NCI-H69 (cell line): Measurements from ENCODE around the gene VSIR.

Source experiments
- DNase-seq: peaks from one replicate; lab custom pipeline; 2025; lab: John Stamatoyannopoulos, UW

Gene VSIR

DNA sequence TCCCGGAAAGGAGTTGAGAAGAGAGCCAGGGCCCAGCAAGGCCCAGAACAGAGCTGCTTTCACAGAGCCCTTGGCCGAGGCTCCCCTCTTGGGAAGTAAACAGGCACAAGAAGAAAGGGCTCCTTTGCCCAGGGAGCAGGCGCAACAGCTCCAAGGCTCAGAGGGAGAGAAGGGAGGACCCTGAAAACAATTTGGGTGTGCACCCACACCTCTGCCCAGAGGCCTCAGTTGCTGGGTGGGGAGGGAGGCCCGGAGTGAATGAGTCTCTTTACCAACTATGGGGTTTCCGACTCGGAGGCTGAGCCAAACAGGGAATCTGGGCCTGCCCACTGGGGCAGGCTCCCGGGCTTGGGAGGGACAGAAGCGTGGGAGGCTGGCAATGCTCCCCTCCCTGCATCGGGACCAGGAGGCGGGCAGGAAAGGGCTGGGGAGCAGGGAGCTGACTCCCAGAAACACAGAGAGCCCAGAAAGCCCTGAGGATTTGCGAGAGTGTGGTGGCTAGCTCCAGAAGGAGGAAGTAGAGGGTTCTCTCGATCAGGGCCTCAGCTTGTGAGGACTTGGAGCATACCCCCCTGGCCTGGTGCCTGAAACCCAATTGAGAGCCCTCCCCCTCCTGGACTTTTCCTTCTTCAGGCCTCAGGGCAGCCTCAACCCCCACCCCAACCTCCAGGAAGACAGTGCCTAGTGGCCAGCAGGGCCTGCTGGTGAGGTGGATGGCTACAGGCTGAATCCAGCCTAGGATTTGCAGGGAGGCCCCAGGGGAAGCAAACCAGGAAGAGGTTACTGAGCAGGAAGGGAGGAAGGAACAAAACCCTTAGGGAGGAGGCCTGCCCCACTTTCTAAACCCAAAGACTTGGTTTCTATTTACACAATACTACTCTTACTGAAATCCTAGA is 59.9 kb downstream of the VSIR start:
- peak; percentile 29 for DNase-seq

DNA sequence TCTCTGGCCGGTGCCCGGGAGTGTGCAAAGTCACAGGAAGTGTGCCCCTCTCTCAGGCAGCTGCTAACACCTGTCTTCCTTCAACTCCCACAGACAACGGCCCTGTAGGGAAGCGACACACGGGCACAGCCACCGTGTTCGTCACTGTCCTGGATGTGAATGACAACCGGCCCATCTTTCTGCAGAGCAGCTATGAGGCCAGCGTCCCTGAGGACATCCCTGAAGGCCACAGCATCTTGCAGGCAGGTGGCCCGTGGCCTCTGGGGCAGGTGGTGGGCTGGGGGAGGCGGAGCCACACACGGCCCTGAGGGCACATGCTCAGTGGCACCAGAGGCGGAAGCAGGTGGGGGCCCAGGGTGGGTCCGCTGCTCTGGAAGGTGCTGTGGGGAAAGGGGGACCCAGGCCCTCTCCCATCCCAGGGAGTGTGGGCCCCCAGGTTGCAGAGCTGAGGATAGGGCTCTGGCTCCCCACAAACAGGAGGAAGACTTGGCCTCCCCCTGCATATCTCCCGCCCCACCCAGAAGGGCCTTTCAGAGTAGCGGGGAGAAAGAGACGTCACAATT is 60.7 kb downstream of the VSIR start:
- DNase-seq = no peak

DNA sequence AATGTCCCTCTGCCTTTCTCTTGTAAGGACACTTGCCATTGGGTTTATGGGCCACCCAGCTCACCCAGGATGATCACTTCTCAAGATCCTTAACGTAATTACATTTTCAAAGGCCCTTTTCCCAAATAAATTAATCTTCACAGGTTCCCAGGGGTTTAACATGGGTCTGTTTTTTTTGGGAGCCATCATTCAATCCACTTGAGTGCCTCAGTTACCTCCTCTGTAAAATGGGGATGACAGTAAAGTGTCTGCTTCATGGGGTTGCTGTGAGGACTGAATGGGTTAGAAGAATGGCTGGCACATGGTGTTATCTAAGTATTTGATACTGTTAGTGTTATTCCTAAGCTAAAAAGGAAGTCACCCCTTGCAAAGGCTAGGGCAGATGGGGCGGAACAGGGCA is 61.1 kb downstream of the VSIR start:
- DNase-seq = no peak

GRCh38 chr10:71711052-71711623 is 62.2 kb downstream of the VSIR start:
- peak; percentile 69 for DNase-seq

- no peak for DNase-seq
Observed at GRCh38 chr10:71710519-71710918, 62.8 kb downstream of the VSIR start.

DNA sequence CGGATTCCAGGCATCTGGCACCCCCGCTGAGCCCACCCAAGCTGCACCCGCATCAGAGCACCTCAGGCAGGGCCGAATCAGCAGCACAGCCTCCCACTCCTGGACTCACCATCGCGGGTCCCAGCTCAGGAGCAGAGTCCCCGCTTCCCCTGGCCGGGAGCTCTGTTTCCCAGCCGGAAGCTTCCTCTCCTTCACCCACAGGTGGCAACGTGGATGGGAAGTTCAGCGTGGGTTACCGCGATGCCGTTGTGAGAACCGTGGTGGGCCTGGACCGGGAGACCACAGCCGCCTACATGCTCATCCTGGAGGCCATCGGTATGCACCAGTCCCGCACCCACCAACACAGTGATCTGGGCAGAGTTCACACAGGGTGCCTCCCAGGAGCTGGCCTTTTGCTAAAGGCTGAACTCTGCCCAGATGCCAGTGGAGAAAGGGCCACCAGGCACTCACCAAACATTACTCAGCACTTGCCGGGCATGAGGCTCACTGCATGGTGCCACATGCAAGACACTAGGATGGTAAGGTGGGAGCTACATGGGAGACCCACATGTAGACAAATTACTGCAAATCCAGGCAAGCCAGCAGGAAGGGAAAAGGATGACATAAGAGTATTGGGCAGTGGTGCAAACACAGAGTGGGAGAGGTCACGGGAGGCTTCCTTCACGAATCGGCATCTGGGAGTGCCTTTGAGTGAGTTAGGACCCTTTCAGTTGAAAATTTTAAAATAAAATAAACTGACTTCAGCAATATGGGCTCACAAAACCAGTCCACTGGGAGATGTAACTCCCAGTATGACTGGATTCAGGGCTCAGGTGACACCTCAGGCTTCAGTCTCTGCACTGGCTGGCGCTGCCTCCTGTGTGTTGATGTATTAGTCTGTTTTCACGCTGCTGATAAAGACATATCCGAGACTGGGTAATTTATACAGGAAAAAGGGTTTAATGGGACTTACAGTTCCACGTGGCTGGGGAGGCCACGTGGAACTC is 64.1 kb downstream of the VSIR start:
- DNase-seq = no peak

DNA sequence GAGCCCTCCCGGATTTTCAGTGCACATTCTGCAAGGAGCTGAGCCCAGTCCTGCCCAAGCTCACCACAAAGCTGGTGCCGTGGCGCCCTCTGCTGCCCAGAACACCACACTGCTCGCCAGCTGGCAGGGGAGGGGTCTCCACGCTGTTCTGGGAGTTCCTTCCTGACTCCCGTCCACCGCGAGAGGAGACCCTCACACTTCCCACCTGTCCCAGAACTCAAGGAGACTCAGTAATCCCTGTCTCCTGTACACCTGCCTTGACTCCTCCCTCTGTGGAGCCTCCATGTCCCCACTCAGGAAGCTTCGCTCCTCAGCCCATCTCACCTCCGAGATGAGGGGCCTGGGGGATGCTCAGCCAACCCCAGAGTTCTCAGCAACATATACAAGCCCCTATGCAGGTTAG is 65.0 kb downstream of the VSIR start:
- DNase-seq = peak; percentile 53

DNA sequence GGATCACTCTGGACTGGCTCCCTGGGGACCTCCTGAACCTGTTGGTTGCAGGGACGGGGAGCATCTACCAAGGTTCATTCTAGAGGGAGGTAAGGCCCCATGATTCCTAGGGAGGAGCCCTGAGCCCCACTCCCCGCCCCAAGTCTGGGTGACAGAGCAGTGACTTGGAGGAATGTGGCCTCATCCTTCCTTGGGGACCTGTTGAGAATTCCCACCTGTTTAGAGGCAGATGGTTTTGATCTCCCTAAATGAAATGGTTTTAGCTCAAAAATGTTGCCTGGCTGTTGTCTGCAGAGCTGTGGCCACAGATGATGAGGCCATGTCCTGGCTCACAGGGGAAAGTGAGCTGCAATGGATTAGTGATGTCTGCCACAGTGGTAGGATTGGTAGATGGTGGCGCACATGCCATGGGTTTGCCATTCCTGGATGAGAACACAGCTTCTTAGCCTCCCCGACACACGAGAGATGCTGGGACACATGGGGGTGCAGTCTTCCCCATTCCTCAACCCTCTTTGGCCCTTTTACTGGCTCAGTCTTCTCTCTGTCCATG is 66.0 kb downstream of the VSIR start:
- DNase-seq = no peak

DNA sequence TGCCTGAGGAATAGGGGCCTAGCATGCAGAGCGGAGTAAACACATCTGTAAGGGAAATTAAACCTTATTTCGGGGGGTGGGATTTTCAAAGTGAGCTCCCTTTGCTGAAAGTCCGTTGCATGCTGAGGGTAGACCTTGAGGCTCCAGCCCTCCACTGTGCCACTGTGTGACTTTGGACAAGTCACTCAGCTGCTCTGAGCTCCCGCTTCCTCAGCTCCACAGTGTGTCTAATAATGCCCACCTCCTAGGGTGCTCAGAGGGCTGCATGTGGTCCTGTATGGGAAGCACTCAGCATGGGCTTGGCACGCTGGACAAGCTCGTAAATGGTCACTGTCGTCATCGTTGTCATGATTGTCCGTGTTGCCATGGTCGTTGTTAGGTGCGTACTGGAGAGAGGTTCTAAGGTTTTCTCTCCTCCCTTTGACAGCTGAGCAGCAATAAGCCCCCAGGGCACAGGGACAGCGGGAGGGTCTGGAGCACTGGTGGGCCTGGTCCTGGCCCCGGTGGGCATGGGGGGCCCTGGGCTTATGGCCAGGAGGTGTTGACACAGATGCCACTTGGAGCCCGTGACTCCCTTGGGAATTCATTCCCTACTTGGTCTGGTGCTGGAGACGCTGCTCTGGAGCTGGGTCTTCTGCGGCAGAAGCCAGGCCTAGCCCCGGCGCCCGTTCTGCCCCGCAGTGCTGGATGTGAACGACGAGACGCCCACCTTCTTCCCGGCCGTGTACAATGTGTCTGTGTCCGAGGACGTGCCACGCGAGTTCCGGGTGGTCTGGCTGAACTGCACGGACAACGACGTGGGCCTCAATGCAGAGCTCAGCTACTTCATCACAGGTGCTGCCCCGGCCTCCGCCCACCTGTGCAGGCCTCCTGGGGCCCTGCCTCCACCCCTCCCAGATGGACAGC is 66.9 kb downstream of the VSIR start:
- peak; percentile 22 for DNase-seq

DNA sequence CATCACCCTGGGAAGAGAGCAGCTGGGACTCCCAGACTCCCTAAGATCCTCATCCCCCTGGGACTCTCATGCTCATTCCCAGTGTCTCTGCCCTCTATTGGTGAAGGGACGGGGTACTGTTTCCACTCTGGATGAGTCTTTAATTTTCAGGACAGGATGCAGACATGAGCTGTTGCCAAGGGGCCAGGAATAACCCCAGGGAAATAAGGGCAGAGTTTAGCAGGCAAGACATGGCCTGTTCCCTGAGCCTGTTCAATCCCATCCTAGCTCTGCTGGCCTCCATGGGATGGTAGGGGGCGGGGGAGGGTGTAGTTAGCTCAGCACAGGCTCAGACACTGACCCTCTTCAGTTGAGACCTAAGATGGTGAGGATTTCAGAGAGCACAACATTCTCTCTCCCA is 67.7 kb downstream of the VSIR start:
- DNase-seq = peak; percentile 18

- no peak for DNase-seq
Observed at GRCh38 chr10:71704816-71705215, 68.5 kb downstream of the VSIR start.

DNA sequence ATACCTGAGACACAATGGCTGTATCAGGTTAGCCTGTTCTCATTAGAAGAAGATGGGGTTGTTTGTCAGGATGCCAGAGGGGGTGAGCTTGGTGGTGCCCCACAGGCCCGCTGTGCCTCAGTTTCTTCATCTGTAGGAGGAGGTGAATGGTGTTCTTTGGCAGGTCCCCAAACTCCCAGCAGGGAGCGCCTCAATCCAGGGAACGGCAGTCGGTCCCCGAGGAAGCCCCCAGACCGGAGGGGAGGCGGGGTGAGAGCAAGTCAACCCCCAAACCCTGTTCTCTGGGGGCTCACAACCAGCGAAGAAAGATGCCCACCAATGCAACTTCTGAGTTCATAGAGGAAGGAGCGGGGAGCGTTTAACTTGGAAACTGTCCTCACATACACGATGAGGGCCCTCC is 69.7 kb downstream of the VSIR start:
- no peak for DNase-seq

- no peak for DNase-seq
Observed at GRCh38 chr10:71701496-71702132, 71.7 kb downstream of the VSIR start.

DNA sequence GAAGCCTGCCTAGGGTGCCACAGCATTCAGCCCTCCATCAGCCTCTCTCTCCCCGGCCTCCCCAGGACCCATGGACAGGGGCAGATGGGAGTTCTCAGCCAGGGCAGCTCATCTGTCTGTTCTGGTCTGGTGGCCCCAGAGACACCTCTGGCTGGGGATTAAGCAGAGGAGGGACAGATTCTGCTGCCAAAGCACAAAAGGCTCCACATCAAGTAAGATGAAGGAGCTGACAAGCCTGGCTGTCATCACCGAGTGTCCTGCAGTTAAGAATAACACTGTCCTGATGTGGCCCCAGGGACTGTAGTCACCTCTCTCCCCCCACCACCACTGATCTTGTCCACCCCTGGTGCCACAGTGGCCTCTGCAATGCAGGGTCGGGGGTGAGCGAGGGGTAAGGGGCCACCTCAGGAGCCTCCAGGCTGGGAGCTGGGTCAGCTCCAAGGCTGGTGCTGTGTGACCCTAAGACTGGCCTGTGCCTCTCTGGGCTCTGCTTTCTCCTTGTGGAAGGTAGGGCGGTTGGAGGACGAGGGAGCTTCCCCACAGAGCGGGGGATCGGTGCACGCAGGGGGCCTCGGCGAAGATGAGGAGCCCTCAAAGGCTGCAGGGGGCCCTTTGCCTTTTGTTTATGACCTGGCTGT is 72.5 kb downstream of the VSIR start:
- DNase-seq = no peak

DNA sequence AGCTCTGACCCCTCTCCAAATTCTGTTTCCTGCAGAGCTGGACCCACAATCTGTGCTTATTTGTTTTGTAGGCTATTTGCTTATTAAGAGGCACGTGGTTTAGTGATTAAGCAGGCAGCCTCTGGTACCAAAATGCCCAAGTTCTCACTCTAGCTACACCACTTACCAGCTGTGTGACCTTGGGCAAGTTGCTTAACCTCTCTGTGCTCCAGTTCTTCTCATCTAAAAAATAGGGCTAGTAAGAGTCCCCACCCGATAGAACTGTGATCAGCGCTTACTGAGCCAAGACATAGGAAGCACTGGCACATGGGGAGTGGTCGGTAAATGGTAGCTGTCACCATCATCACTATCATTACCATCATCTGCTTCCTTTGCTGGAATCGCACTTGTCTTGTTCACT is 74.6 kb downstream of the VSIR start:
- DNase-seq = no peak

DNA sequence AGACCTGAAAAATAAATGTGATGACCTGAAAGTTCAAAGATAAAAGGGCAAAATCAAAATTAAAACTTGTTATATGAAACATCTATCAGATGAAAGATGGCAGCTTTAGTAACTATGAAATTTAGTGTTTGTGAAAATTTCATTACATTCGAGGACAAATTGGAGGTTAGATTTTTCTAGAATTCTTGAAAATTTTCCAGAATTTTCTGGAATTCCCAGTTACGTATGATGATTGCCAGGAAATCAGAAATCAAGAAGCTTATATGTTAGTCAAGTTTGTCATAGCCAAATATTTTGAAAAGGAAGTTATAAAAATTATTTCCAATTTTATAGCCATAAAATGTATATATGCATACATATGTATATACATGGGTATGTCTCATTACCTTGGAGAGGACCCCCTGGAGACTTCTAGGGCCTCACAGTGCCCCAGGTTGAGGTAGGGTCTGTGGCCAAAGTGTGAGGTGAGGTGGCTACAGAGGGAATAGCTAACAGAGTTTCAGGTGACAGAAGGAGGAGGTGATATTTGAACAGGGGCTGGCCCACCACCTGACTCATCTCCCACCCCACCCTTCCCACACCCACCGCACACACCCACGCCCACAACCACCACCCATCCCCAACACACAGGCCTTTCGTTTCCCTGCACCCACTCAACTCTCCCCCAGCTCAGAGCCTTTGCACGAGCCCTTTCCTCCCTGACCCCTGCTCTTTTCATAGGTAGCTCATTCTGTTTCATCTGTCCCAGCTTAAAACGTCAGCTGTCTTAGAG is 75.2 kb downstream of the VSIR start:
- DNase-seq = no peak
